Ascending aorta (tissue), 2 donors: ENCODE results near the gene P2RX6. TPM values are rescaled to one million over a fixed set of nuclear protein-coding genes. Genes with fewer than 3 reads are reported as not detected.
A peak's percentile ranks its signal among the peaks of the same experiment; 100 is the strongest.

Experiments used
- DNase-seq, 2 donors: peaks; one replicate each; pipeline ENCODE4 v3.0.0-alpha.2; 2019; ENCODE audit warnings: low spot score in 2 of 2
- H3K27ac ChIP-seq, 2 donors: fragments of 200-600 bp; sonication (generic); one replicate each; pipeline ENCODE4 v1.5.1; 2016 to 2017; ENCODE audit warnings: mild to moderate bottlenecking in 1 of 2
- H3K27me3 ChIP-seq: fragments of 200-600 bp; sonication (generic); one replicate; pipeline ENCODE4 v1.5.1; 2017
- H3K36me3 ChIP-seq, 2 donors: fragments of 200-600 bp; sonication (generic); one replicate each; pipeline ENCODE4 v1.5.1; 2016
- H3K4me1 ChIP-seq, 2 donors: fragments of 200-600 bp; sonication (generic); one replicate each; pipeline ENCODE4 v1.5.1; 2016 to 2017; ENCODE audit warnings: mild to moderate bottlenecking in 1 of 2
- H3K4me3 ChIP-seq, 2 donors: fragments of 200-600 bp; sonication (generic); one replicate each; pipeline ENCODE4 v1.5.1; 2016 to 2017; ENCODE audit warnings: mild to moderate bottlenecking in 1 of 2
- H3K9me3 ChIP-seq, 2 donors: fragments of 200-600 bp; sonication (generic); one replicate each; pipeline ENCODE4 v1.5.1; 2016
- CTCF ChIP-seq, 3 experiments: fragments of 200-600 bp in 2 of 3; fragments of 450-650 bp in 1 of 3; sonication (generic) in 2 of 3; IDR thresholded peaks; one replicate each; pipeline ENCODE4 v1.5.1; 2016 to 2019; ENCODE audit warnings: antibody characterized with exemption in 3 of 3, mild to moderate bottlenecking in 1 of 3, moderate library complexity in 1 of 3
- intact Hi-C: fragments of 100-400 bp; cut with DNase I; formaldehyde crosslinking; loops from one replicate; pipeline ENCODE4 v1.15.1; 2023
- total RNA-seq: library from RNA; depleted of rRNA; stranded (reverse); fragments of >200 nt; gene quantifications from one replicate; pipeline ENCODE4 v1.1.0, GENCODE V29; 2016

Gene P2RX6
- total RNA-seq, 1 donor from 2014 or later: not detected

DNA sequence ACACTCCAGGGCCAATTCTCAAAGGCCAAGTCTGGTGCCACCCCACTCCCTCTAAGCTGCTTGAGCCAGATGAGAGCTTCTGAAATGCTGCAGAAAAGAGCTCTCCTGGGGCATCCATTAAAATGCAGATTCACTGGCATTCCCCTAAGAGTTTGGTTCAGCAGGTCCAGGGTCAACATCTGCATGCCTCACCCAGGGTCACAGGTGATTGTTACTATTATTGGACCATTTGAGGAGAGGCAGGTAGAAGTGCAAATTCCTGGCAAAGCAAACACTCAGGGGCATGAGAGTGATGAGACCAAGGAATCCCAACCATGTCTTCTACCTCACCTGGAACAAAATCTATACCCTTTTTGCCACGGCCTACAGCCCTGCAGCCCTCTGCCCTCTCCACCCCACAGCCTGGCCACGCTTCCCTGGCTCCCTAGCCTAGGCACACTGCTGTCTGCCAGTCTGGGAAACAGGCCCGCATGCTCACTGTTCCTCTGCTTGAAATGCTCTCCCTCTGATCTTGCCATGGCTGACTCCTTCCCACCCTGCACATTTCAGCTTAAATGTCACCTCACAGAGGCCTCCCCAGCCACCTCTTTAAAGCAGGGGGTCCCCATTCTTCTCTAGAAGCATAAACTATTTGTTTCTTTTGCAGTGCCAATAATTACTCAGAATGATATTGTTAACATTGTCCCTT lies 4.4 kb upstream of the P2RX6 start:
- intact Hi-C loops: loop anchor here (2.0 kb wide), 1 partner anchor 20 kb away; no protein-coding TSS in a partner anchor

DNA sequence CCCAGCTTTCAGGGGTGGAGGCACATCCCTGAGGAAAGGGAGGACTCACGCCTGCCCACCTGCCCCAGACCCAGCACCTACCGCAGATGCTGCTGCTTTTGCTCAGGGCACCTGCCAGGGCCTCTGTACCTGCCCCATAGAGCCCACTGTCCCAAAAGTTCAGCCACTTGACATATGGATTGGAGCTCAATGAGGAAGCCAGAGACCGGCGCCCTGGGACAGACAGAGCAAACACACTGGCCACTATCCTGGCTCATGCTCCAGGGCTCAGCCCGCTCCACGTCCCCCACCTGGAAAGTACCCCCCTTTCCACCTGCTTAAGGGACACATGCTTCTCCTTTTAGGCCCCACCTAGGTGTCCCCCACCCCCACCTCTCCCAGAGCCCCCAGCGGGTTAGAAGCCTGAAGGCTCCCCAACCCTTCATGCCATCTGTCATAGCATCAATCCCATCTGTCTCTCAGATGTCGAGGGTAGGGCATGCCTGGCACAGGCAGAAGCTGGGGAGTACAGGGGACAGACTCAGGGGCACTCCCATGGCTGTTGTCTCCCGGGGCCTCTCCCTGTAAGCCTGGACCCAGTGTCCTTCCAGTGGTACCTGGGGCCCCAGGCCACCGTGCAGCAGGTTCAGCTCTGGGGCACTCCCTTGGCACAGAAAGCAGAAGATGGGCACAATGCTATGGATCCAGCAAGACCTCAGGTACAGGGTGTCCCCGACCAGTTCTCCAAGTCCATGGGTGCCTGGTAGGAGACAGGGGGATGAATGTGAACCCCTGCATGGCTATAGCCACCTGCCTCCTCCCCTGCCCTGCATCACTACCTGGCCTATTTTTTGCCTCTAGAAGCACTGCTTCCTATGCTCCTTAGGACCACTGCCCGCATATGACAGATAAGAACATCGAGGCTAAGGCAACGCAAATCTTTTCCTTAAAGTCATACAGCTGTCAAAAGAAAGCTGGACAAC lies 2.2 kb upstream of the P2RX6 start:
- H3K4me3 ChIP-seq: no peak overlapping the region
- DNase-seq: no peak
- H3K4me1 ChIP-seq: peaks cover 10 to 18% of the 10 kb centered on the region in 2 donors
- no peaks in the 10 kb centered on the region for H3K9me3 ChIP-seq
- peak overlapping the region; percentile 57 to 68 for H3K27ac ChIP-seq
- H3K36me3 ChIP-seq: no peaks in the 10 kb centered on the region
- intact Hi-C loops: no loop called here
- no peak for TF ChIP-seq CTCF (IDR thresholded peaks at IDR 0.05)
- H3K27me3 ChIP-seq: no peaks in the 10 kb centered on the region

More for the DNA sequence above, 4.4 kb upstream of the P2RX6 start:
- H3K36me3 ChIP-seq: no peaks in the 10 kb centered on the region
- no peak overlapping the region for H3K27ac ChIP-seq
- H3K9me3 ChIP-seq: no peaks in the 10 kb centered on the region
- no peaks in the 10 kb centered on the region for H3K27me3 ChIP-seq
- no peak overlapping the region for H3K4me3 ChIP-seq
- TF ChIP-seq CTCF (IDR thresholded peaks at IDR 0.05): no peak
- H3K4me1 ChIP-seq: peaks cover 9 to 13% of the 10 kb centered on the region in 2 donors
- no peak for DNase-seq

- Histone ChIP-seq H3K9me3 (no peaks in the 10 kb centered on the region), H3K27ac (peak overlapping the region; percentile 57 to 68), H3K36me3 (no peaks in the 10 kb centered on the region), H3K4me1 (peaks cover 10 to 18% of the 10 kb centered on the region in 2 donors), H3K27me3 (no peaks in the 10 kb centered on the region), H3K4me3 (peak overlapping the region; percentile 27 to 59)
- no peak for DNase-seq
- no peak for TF ChIP-seq CTCF (IDR thresholded peaks at IDR 0.05)
- intact Hi-C loops: loop anchor here (1.0 kb wide), 1 partner anchor 12 kb away; no protein-coding TSS in a partner anchor
These were observed 1.2 kb upstream of the P2RX6 start for GRCh38 chr22:21013657-21014201.

DNA sequence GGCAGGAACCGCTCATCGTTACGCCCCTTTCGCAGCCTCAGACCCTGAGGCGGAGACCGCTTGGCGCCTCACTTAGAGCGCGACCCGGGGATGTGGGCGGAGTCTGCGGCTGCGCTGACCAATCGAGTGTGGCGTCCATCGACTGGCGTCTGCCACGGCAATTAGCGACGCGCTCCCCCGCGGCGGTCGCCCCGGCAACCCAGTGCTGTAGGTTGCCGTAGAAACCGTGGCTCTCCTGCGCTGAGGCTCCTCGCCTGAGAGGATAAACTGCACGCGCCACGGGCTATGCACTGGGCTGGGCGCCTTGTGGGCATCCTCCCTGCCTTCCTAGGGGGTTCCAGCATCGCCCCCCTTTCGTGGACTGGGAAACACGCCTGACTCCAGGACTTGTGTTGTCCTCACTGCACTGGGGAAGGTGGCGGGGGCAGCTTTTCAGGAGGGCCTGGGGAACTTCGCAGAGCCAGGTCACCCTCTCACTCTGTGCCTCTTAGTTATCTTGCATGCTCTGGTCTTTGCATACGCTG lies 701 bp upstream of the P2RX6 start:
- Histone ChIP-seq H3K9me3 (no peaks in the 10 kb centered on the region), H3K36me3 (no peaks in the 10 kb centered on the region), H3K4me3 (peak overlapping the region; percentile 27 to 59), H3K27ac (peak overlapping the region; percentile 57 to 68), H3K27me3 (no peaks in the 10 kb centered on the region), H3K4me1 (peaks cover 10 to 18% of the 10 kb centered on the region in 2 donors)
- DNase-seq: peak; percentile 40 to 91
- intact Hi-C loops: loop anchor here (1.0 kb wide), 1 partner anchor 13 kb away; no protein-coding TSS in a partner anchor
- TF ChIP-seq CTCF (IDR thresholded peaks at IDR 0.05): no peak

- H3K9me3 ChIP-seq: no peaks in the 10 kb centered on the region
- no peaks in the 10 kb centered on the region for H3K27me3 ChIP-seq
- no peaks in the 10 kb centered on the region for H3K36me3 ChIP-seq
- H3K4me3 ChIP-seq: peak overlapping the region in 1 of 2 donors; percentile 59
- peaks cover 10 to 18% of the 10 kb centered on the region in 2 donors for H3K4me1 ChIP-seq
- no peak for DNase-seq
- TF ChIP-seq CTCF (IDR thresholded peaks at IDR 0.05): no peak
- no peak overlapping the region for H3K27ac ChIP-seq
- intact Hi-C loops: loop anchor here (5.0 kb wide), 1 partner anchor 33 kb away; the partner anchor contains the start of gene LZTR1
These were observed 571 bp downstream of the P2RX6 start for GRCh38 chr22:21015466-21016006.
